ENCODE measurements around the gene LRRTM2. TPM values are rescaled to one million over a fixed set of nuclear protein-coding genes. Genes with fewer than 3 reads are reported as not detected.

The LRRTM2 gene
- total RNA-seq, 2 experiments from 2014 or later, result not detected

GRCh38 chr5:138824924-138825863 is 49.9 kb downstream of the LRRTM2 start:
- peaks cover 2% of the 10 kb centered on the region for H3K27me3 Mint-ChIP-seq
- no peak overlapping the region for H3K4me3 Mint-ChIP-seq
- no peaks in the 10 kb centered on the region for H3K9me3 Mint-ChIP-seq
- ChIA-PET POLR2A (no interaction called here), CTCF (interaction anchor here (0.7 to 1.1 kb wide), 5 partner anchors 8 to 452 kb away, joined by 3 to 4 read pairs (median 3); no protein-coding TSS in a partner anchor)
- DNase-seq, result no peak
- H3K4me1 Mint-ChIP-seq, result no peaks in the 10 kb centered on the region
- H3K36me3 Mint-ChIP-seq (ENCODE audit: low read depth), result no peaks in the 10 kb centered on the region
- no peak overlapping the region for H3K27ac Mint-ChIP-seq

- ChIA-PET POLR2A (no interaction called here), CTCF (interaction anchor here (0.8 to 1.0 kb wide), 2 partner anchors 9 to 125 kb away, joined by 3 read pairs; no protein-coding TSS in a partner anchor)
- H3K4me3 Mint-ChIP-seq, result no peak overlapping the region
- H3K36me3 Mint-ChIP-seq (ENCODE audit: low read depth), result no peaks in the 10 kb centered on the region
- H3K27me3 Mint-ChIP-seq, result peaks cover 2% of the 10 kb centered on the region
- DNase-seq, result no peak
- H3K4me1 Mint-ChIP-seq, result no peaks in the 10 kb centered on the region
- no peaks in the 10 kb centered on the region for H3K9me3 Mint-ChIP-seq
- no peak overlapping the region for H3K27ac Mint-ChIP-seq
These were observed 50.6 kb downstream of the LRRTM2 start for GRCh38 chr5:138824516-138824915.

GRCh38 chr5:138820695-138821094 is 54.4 kb downstream of the LRRTM2 start:
- POLR2A ChIA-PET, result no interaction called here
- CTCF ChIA-PET, result interaction anchor here (0.5 to 1.5 kb wide), 3 partner anchors 31 to 760 kb away, joined by 3 to 4 read pairs (median 3); no protein-coding TSS in a partner anchor
- H3K9me3 Mint-ChIP-seq, result no peaks in the 10 kb centered on the region

GRCh38 chr5:138819081-138819480 is 56.1 kb downstream of the LRRTM2 start:
- Mint-ChIP-seq H3K4me3 (no peak overlapping the region), H3K9me3 (no peaks in the 10 kb centered on the region), H3K36me3 (ENCODE audit: low read depth) (no peaks in the 10 kb centered on the region), H3K27ac (no peak overlapping the region), H3K27me3 (peaks cover 2% of the 10 kb centered on the region), H3K4me1 (no peaks in the 10 kb centered on the region)
- CTCF ChIA-PET, result no interaction called here
- POLR2A ChIA-PET, result no interaction called here
- DNase-seq, result no peak

More at GRCh38 chr5:138820695-138821094, 54.4 kb downstream of the LRRTM2 start:
- no peak overlapping the region for H3K4me3 Mint-ChIP-seq
- H3K4me1 Mint-ChIP-seq, result no peaks in the 10 kb centered on the region
- H3K27ac Mint-ChIP-seq, result no peak overlapping the region
- DNase-seq, result no peak
- no peaks in the 10 kb centered on the region for H3K36me3 Mint-ChIP-seq (ENCODE audit: low read depth)
- peaks cover 2% of the 10 kb centered on the region for H3K27me3 Mint-ChIP-seq

Other genes starting within 250 kb of the LRRTM2 start
- gene CTNNA1, start 121.9 kb downstream of the LRRTM2 start, total RNA-seq, result 10 to 100 TPM; 34.4 to 38.6 TPM